Trophoblast cell (in vitro differentiated cells and primary cell): ENCODE measurements around the gene ABLIM1.

Experiments
- DNase-seq, 2 donors: peaks; one replicate each; pipeline ENCODE4 v3.0.0-alpha.2; 2016
- H2AFZ ChIP-seq: 2 replicates; pipeline ENCODE4 v1.6.1; 2013; ENCODE audit warnings: low read length, moderate library complexity, mild to moderate bottlenecking; ENCODE audit not compliant: insufficient read depth, poor library complexity
- H2AK5ac ChIP-seq: 2 replicates; pipeline ENCODE4 v1.6.1; 2013; ENCODE audit warnings: mild to moderate bottlenecking, low read length
- H2BK120ac ChIP-seq: 2 replicates; pipeline ENCODE4 v1.6.1; 2013; ENCODE audit warnings: low read length, mild to moderate bottlenecking, moderate library complexity; ENCODE audit not compliant: insufficient read depth, poor library complexity
- H2BK12ac ChIP-seq: 2 replicates; pipeline ENCODE4 v1.6.1; 2013; ENCODE audit warnings: mild to moderate bottlenecking, low read length, moderate library complexity
- H2BK5ac ChIP-seq: 2 replicates; pipeline ENCODE4 v1.6.1; 2013; ENCODE audit warnings: low read length, low read depth, moderate library complexity, mild to moderate bottlenecking; ENCODE audit not compliant: poor library complexity
- H3K14ac ChIP-seq: 2 replicates; pipeline ENCODE4 v1.6.1; 2013; ENCODE audit warnings: mild to moderate bottlenecking, low read length
- H3K18ac ChIP-seq: 2 replicates; pipeline ENCODE4 v1.6.1; 2013; ENCODE audit warnings: mild to moderate bottlenecking, low read length
- H3K23ac ChIP-seq: 2 replicates; pipeline ENCODE4 v1.6.1; 2013; ENCODE audit warnings: low read length
- H3K27ac ChIP-seq: 2 replicates; pipeline ENCODE4 v1.5.1; 2013; ENCODE audit warnings: low read depth, mild to moderate bottlenecking, inconsistent platforms, low read length, moderate library complexity
- H3K27me3 ChIP-seq: 2 replicates; pipeline ENCODE4 v1.6.1; 2013; ENCODE audit warnings: inconsistent platforms, mild to moderate bottlenecking, low read length, moderate library complexity; ENCODE audit not compliant: insufficient read depth
- H3K36me3 ChIP-seq, 2 experiments: 1 replicate in 1 of 2; 2 replicates in 1 of 2; pipeline ENCODE4 v1.6.1; 2013; ENCODE audit warnings: low read length in 2 of 2, mild to moderate bottlenecking in 2 of 2, moderate library complexity in 1 of 2; ENCODE audit not compliant: insufficient read depth in 2 of 2, control insufficient read depth in 1 of 2
- H3K4ac ChIP-seq: 2 replicates; pipeline ENCODE4 v1.6.1; 2013; ENCODE audit warnings: low read depth, mild to moderate bottlenecking, low read length, moderate library complexity
- H3K4me1 ChIP-seq, 2 experiments: 1 replicate in 1 of 2; 2 replicates in 1 of 2; pipeline ENCODE4 v1.6.1; 2013; ENCODE audit warnings: low read length in 2 of 2, mild to moderate bottlenecking in 2 of 2, moderate library complexity in 1 of 2; ENCODE audit not compliant: insufficient read depth in 2 of 2, control insufficient read depth in 1 of 2
- H3K4me2 ChIP-seq: 2 replicates; pipeline ENCODE4 v1.6.1; 2013; ENCODE audit warnings: inconsistent platforms, mild to moderate bottlenecking, low read length, moderate library complexity
- H3K4me3 ChIP-seq: 2 replicates; pipeline ENCODE4 v1.5.1; 2013; ENCODE audit warnings: mild to moderate bottlenecking, low read depth, low read length, inconsistent platforms
- H3K79me1 ChIP-seq: one replicate; pipeline ENCODE4 v1.6.1; 2013; ENCODE audit warnings: low read length
- H3K79me2 ChIP-seq: 2 replicates; pipeline ENCODE4 v1.6.1; 2013; ENCODE audit warnings: low read length, mild to moderate bottlenecking; ENCODE audit not compliant: control insufficient read depth, insufficient read depth, poor library complexity
- H3K9ac ChIP-seq: 2 replicates; pipeline ENCODE4 v1.6.1; 2013; ENCODE audit warnings: mild to moderate bottlenecking, low read length
- H3K9me3 ChIP-seq: 2 replicates; pipeline ENCODE4 v1.6.1; 2013; ENCODE audit warnings: low read depth, mild to moderate bottlenecking, control low read depth, inconsistent platforms, low read length; ENCODE audit not compliant: insufficient read depth
- H4K12ac ChIP-seq: 2 replicates; pipeline ENCODE4 v1.6.1; 2013; ENCODE audit warnings: low read depth, mild to moderate bottlenecking, low read length, moderate library complexity
- H4K8ac ChIP-seq: 2 replicates; pipeline ENCODE4 v1.6.1; 2013; ENCODE audit warnings: low read depth, mild to moderate bottlenecking, low read length, moderate library complexity
- H4K91ac ChIP-seq: one replicate; pipeline ENCODE4 v1.6.1; 2013; ENCODE audit warnings: low read depth, mild to moderate bottlenecking, low read length, moderate library complexity
- WGBS: extraction: QIAGEN DNeasy Blood & Tissue Kit; methylation state at CpG from one replicate; pipeline ENCODE4 v1.1.7; 2013; ENCODE audit warnings: missing lambda C conversion rate; ENCODE audit not compliant: insufficient read length, insufficient coverage; ENCODE audit errors: extremely low coverage; 5-methylcytosine and 5-hydroxymethylcytosine counted together

Gene ABLIM1

DNA sequence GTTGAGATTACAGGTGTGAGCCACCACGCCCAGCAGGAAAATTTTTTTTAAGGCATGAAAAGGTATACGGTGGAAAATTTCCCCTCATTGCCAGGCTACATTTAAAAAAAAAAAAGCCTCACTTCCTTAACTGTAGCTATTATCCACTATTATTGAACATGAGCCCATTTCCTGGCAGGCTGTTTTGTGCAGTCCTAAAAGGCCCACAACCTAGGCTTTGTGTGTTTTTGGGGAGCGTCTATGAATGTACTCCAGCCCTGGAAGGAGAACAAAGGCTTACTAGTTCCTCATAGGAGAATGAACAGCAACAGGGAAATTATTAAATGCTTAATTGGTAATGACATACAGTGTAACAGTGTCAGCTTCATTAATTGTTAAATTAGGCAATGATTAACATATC, 111.0 kb downstream of the ABLIM1 start:
- WGBS, result no CpG with 5 or more reads among the region's 3 CpGs
- H3K27me3 ChIP-seq, result no peaks in the 10 kb centered on the region
- no peak overlapping the region for H3K18ac ChIP-seq

DNA sequence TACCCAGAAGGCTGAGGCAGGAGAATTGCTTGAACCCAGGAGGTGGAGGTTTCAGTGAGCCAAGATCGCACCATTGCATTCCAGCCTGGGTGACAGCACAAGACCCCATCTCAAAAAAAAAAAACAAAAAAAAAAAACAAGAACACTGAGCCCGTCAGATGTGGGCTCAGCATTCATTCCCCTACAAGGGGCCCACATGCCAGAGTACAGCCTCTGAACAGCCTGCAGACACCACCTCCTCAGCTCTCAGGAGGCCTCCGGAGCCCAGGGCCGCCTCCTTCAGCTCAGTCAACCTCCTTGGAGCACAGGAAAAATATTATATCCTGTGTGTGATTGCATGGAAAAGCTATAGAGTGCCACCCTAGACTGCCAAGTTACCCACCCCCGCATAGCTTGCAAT, 112.3 kb downstream of the ABLIM1 start:
- no peak overlapping the region for H3K23ac ChIP-seq
- no peak overlapping the region for H3K4me2 ChIP-seq

More for the DNA sequence above, 111.0 kb downstream of the ABLIM1 start:
- Histone ChIP-seq H3K9ac (no peak overlapping the region), H3K14ac (no peak overlapping the region), H4K91ac (no peak overlapping the region), H3K79me2 (no peaks in the 10 kb centered on the region), H2AFZ (no peak overlapping the region), H3K27ac (no peak overlapping the region), H4K12ac (no peak overlapping the region), H2BK120ac (no peak overlapping the region), H3K23ac (no peak overlapping the region), H3K4me3 (no peak overlapping the region), H3K9me3 (no peaks in the 10 kb centered on the region), H3K4me1 (peaks cover 0 to 5% of the 10 kb centered on the region in 2 experiments), H2BK12ac (no peak overlapping the region), H3K4me2 (no peak overlapping the region), H4K8ac (no peak overlapping the region), H3K4ac (no peak overlapping the region), H2BK5ac (no peak overlapping the region), H2AK5ac (no peak overlapping the region), H3K36me3 (peaks cover 2 to 3% of the 10 kb centered on the region in 2 experiments), H3K79me1 (no peaks in the 10 kb centered on the region)
- DNase-seq, result no peak

DNA sequence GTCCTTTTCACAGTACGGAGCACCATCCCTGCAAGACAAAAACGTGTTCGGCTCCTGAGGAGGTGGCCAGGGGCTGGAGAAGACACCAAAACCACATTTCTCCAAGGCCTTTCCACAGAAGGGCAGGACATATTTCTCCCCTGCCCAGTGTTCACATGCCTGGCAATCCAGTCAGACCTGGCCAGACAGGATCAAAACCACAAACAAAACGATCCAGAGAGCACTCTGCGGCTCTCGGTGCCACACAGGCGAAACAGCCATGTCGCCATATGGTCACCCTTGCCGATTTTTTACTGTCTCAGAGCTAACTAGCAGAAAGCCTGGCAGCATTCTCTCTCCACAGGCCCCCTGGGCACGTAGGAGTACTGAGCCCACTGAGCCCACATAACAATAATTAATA, 113.0 kb downstream of the ABLIM1 start:
- WGBS, result no CpG with 5 or more reads among the region's 10 CpGs
- H2AK5ac ChIP-seq, result no peak overlapping the region
- H2BK5ac ChIP-seq, result no peak overlapping the region

More for the DNA sequence above, 112.3 kb downstream of the ABLIM1 start:
- Histone ChIP-seq H2BK120ac (no peak overlapping the region), H2BK12ac (no peak overlapping the region), H4K91ac (no peak overlapping the region), H3K9me3 (no peaks in the 10 kb centered on the region), H4K8ac (no peak overlapping the region), H2AFZ (no peak overlapping the region), H3K27ac (no peak overlapping the region), H3K27me3 (no peaks in the 10 kb centered on the region), H2BK5ac (no peak overlapping the region), H3K79me1 (no peaks in the 10 kb centered on the region), H2AK5ac (no peak overlapping the region), H3K14ac (no peak overlapping the region), H4K12ac (no peak overlapping the region), H3K79me2 (no peaks in the 10 kb centered on the region), H3K36me3 (peaks cover 2 to 3% of the 10 kb centered on the region in 2 experiments), H3K18ac (no peak overlapping the region), H3K9ac (no peak overlapping the region), H3K4me1 (peaks cover 0 to 5% of the 10 kb centered on the region in 2 experiments), H3K4me3 (no peak overlapping the region), H3K4ac (no peak overlapping the region)
- DNase-seq, result no peak
- no CpG with 5 or more reads among the region's 5 CpGs for WGBS

DNA sequence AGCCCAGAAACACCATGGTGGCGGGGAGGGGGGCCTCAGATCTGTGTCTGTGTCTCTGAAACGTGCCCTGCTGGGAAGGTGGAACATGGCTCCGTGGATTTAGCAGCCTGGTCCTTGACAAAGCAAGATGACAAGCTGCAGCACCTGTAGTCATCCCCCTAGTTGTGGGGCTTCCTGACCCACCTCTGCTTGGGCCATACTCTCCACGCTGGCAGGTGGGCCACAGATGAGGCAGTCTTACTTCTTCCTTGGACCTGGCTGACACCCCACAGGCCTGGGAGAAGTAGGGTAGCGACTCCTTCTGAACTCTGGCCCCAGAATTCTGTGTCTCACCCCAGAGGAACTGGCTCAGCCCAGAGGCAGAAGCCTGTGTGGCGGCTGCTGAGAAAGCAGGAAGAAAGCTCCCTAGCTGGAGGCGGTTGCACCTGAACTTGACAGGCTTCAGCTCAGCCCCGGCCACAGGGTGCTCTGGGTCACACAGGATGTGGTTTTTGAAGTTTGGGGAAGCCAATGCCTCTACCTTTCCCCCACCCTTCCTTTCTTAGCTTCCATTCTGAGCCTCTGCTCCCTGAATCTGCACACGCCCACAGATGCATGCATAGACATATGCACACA, 113.9 kb downstream of the ABLIM1 start:
- no CpG with 5 or more reads among the region's 9 CpGs for WGBS

More for the DNA sequence above, 113.0 kb downstream of the ABLIM1 start:
- Histone ChIP-seq H3K27ac (no peak overlapping the region), H3K4me1 (peaks cover 0 to 5% of the 10 kb centered on the region in 2 experiments), H3K36me3 (peaks cover 2 to 3% of the 10 kb centered on the region in 2 experiments), H3K14ac (no peak overlapping the region), H3K4me2 (no peak overlapping the region), H3K79me2 (no peaks in the 10 kb centered on the region), H4K8ac (no peak overlapping the region), H3K27me3 (no peaks in the 10 kb centered on the region), H3K79me1 (no peaks in the 10 kb centered on the region), H2BK120ac (no peak overlapping the region), H3K4ac (no peak overlapping the region), H3K9ac (no peak overlapping the region), H3K9me3 (no peaks in the 10 kb centered on the region), H2BK12ac (no peak overlapping the region), H3K18ac (no peak overlapping the region), H3K4me3 (no peak overlapping the region), H3K23ac (no peak overlapping the region), H2AFZ (no peak overlapping the region), H4K12ac (no peak overlapping the region), H4K91ac (no peak overlapping the region)
- DNase-seq, result peak; percentile 8 to 35

More for the DNA sequence above, 113.9 kb downstream of the ABLIM1 start:
- no peak overlapping the region for H3K4ac ChIP-seq
- no peaks in the 10 kb centered on the region for H3K9me3 ChIP-seq
- H3K79me1 ChIP-seq, result no peaks in the 10 kb centered on the region
- H3K27me3 ChIP-seq, result no peaks in the 10 kb centered on the region
- H3K4me2 ChIP-seq, result no peak overlapping the region
- no peak overlapping the region for H4K8ac ChIP-seq
- H2AFZ ChIP-seq, result no peak overlapping the region
- H3K36me3 ChIP-seq, result peaks cover 2 to 3% of the 10 kb centered on the region in 2 experiments
- no peak overlapping the region for H3K23ac ChIP-seq
- H2BK5ac ChIP-seq, result no peak overlapping the region
- no peak overlapping the region for H2AK5ac ChIP-seq
- no peak for DNase-seq
- H4K91ac ChIP-seq, result no peak overlapping the region
- no peak overlapping the region for H3K18ac ChIP-seq
- H2BK120ac ChIP-seq, result no peak overlapping the region
- H2BK12ac ChIP-seq, result no peak overlapping the region
- H3K14ac ChIP-seq, result no peak overlapping the region
- no peak overlapping the region for H4K12ac ChIP-seq
- H3K4me3 ChIP-seq, result no peak overlapping the region
- peaks cover 0 to 5% of the 10 kb centered on the region in 2 experiments for H3K4me1 ChIP-seq
- H3K79me2 ChIP-seq, result no peaks in the 10 kb centered on the region
- H3K9ac ChIP-seq, result no peak overlapping the region
- no peak overlapping the region for H3K27ac ChIP-seq
